Nucleus accumbens (tissue), 56 donors: ENCODE measurements around the gene RAI1.

Source experiments
- DNase-seq, 56 donors: peaks; one replicate each; lab custom pipeline; 2025; lab: John Stamatoyannopoulos, UW

Gene RAI1

GRCh38 chr17:17743391-17744112 is 62.3 kb downstream of the RAI1 start:
- no peak for DNase-seq

GRCh38 chr17:17744116-17744515 is 62.9 kb downstream of the RAI1 start:
- no peak for DNase-seq

- peak in 15 of 56 donors; percentile 15 to 66 (median 34) for DNase-seq
Observed at GRCh38 chr17:17745476-17746455, 64.5 kb downstream of the RAI1 start.

- no peak for DNase-seq
Observed at GRCh38 chr17:17748179-17748578, 66.9 kb downstream of the RAI1 start.

- DNase-seq, result no peak
Observed at GRCh38 chr17:17748604-17749003, 67.3 kb downstream of the RAI1 start.

- DNase-seq, result peak in 22 of 56 donors; percentile 18 to 55 (median 36)
Observed at GRCh38 chr17:17749025-17749772, 67.9 kb downstream of the RAI1 start.

GRCh38 chr17:17749921-17750320 is 68.7 kb downstream of the RAI1 start:
- DNase-seq, result peak in 49 of 56 donors; percentile 29 to 84 (median 56)

GRCh38 chr17:17750881-17751280 is 69.6 kb downstream of the RAI1 start:
- no peak for DNase-seq

GRCh38 chr17:17751489-17752088 is 70.3 kb downstream of the RAI1 start:
- no peak for DNase-seq

- peak; percentile 68 to 98 (median 93) for DNase-seq
Observed at GRCh38 chr17:17752089-17752820, 71.0 kb downstream of the RAI1 start.

- DNase-seq, result peak in 38 of 56 donors; percentile 32 to 79 (median 58)
Observed at GRCh38 chr17:17752821-17753321, 71.6 kb downstream of the RAI1 start.

- no peak for DNase-seq
Observed at GRCh38 chr17:17754719-17755686, 73.7 kb downstream of the RAI1 start.

GRCh38 chr17:17755715-17756114 is 74.5 kb downstream of the RAI1 start:
- no peak for DNase-seq

- no peak for DNase-seq
Observed at GRCh38 chr17:17757391-17757791, 76.1 kb downstream of the RAI1 start.

- peak in 12 of 56 donors; percentile 14 to 65 (median 40) for DNase-seq
Observed at GRCh38 chr17:17757956-17758845, 76.9 kb downstream of the RAI1 start.

GRCh38 chr17:17758941-17759563 is 77.8 kb downstream of the RAI1 start:
- DNase-seq, result no peak

GRCh38 chr17:17760350-17760749 is 79.1 kb downstream of the RAI1 start:
- DNase-seq, result no peak
